GM21526 (cell line): ENCODE data around the gene TAF3.

Source experiments
- ATAC-seq: cut with Tn5 transposase; IDR thresholded peaks from one replicate; pipeline ENCODE4 v1.9.1; 2021; ENCODE audit warnings: moderate library complexity; ENCODE audit not compliant: unreplicated experiment, low FRiP score

Gene TAF3

GRCh38 chr10:7922707-7923106 lies 104.4 kb downstream of the TAF3 start:
- no peak for ATAC-seq

- ATAC-seq, result no peak
These were observed 110.2 kb downstream of the TAF3 start for GRCh38 chr10:7928536-7928935.

- ATAC-seq, result no peak
These were observed 114.2 kb downstream of the TAF3 start for GRCh38 chr10:7932301-7933036.

GRCh38 chr10:7933262-7933661 lies 115.0 kb downstream of the TAF3 start:
- no peak for ATAC-seq

GRCh38 chr10:7933757-7934156 lies 115.5 kb downstream of the TAF3 start:
- no peak for ATAC-seq

- ATAC-seq, result no peak
These were observed 119.1 kb downstream of the TAF3 start for GRCh38 chr10:7937315-7937945.

GRCh38 chr10:7941576-7941975 lies 123.3 kb downstream of the TAF3 start:
- ATAC-seq, result no peak

- no peak for ATAC-seq
These were observed 124.0 kb downstream of the TAF3 start for GRCh38 chr10:7942316-7942715.

GRCh38 chr10:7942859-7943258 lies 124.6 kb downstream of the TAF3 start:
- no peak for ATAC-seq

- ATAC-seq, result no peak
These were observed 125.8 kb downstream of the TAF3 start for GRCh38 chr10:7944215-7944480.

- no peak for ATAC-seq
These were observed 126.2 kb downstream of the TAF3 start for GRCh38 chr10:7944537-7944936.

GRCh38 chr10:7945034-7945433 lies 126.7 kb downstream of the TAF3 start:
- ATAC-seq, result no peak

GRCh38 chr10:7945469-7946187 lies 127.3 kb downstream of the TAF3 start:
- ATAC-seq, result no peak

GRCh38 chr10:7948371-7949000 lies 130.2 kb downstream of the TAF3 start:
- no peak for ATAC-seq

GRCh38 chr10:7950981-7951847 lies 132.9 kb downstream of the TAF3 start:
- no peak for ATAC-seq

- ATAC-seq, result no peak
These were observed 134.0 kb downstream of the TAF3 start for GRCh38 chr10:7952266-7952665.

- ATAC-seq, result no peak
These were observed 135.1 kb downstream of the TAF3 start for GRCh38 chr10:7953447-7953846.

- ATAC-seq, result no peak
These were observed 137.1 kb downstream of the TAF3 start for GRCh38 chr10:7955446-7955845.

GRCh38 chr10:7956508-7956907 lies 138.2 kb downstream of the TAF3 start:
- ATAC-seq, result peak; percentile 92

- no peak for ATAC-seq
These were observed 139.3 kb downstream of the TAF3 start for GRCh38 chr10:7957591-7957990.

GRCh38 chr10:7958442-7958841 lies 140.1 kb downstream of the TAF3 start:
- no peak for ATAC-seq
